GM18951 (cell line): Measurements from ENCODE around the gene TLCD4.

Experiments used
- POLR2A ChIP-seq: IDR thresholded peaks from 4 replicates; pipeline ENCODE4 v1.6.1; 2011; ENCODE audit warnings: mild to moderate bottlenecking; ENCODE audit not compliant: insufficient read length, insufficient read depth; ENCODE audit errors: extremely low read depth
- in situ Hi-C: fragments of 300-500 bp; cut with MboI; formaldehyde crosslinking; loops from one replicate; pipeline ENCODE4 v1.12.0; 2022; ENCODE audit warnings: low sequenced_read_pairs, mixed read lengths, inconsistent platforms; ENCODE audit not compliant: unreplicated experiment

Gene TLCD4, protein sequence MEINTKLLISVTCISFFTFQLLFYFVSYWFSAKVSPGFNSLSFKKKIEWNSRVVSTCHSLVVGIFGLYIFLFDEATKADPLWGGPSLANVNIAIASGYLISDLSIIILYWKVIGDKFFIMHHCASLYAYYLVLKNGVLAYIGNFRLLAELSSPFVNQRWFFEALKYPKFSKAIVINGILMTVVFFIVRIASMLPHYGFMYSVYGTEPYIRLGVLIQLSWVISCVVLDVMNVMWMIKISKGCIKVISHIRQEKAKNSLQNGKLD

DNA sequence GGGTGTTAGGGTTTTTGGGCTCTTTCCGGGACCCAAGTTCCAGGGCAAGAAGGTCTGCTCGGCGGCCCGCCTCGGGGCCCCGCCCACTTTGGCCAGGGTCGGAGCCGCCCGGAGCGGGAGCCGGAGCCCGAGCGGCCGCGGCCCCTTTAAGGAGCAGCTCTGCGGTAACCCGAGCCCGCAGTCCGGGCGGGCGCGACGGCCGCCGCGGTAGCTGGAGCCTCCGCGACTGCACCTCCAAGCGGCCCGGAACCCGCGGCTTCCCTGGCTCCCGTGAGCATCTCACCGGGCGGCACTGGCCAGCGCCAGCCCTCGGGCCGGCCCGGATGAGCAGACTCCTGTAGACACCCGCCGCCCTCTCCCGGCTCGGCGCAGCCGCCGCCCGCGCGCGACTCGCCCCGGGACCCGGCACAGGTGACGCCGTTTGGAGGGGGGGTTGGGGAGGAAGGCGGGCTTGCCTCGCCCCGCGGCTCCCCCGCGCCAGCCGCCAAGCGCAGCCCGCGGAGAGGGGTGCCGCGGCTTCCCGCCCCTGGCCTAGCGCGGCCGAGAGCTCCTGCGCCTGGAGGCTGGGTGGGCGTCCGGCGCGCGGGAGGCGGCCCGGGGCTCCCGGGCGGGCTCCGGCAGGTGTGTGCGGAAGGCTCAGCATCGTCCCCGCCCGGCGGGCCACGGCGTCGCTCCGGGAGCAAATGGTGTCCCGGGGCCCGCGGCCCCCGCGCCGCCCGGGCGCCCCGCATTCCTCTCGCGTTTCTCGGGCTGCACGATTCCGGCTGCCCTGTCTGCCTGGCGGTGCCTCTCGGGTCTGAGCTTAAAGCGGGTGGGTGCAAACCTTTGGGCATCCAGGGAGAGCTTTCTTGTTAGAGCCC, at the start of gene TLCD4:
Gene TLCD4 (plus strand): TSS at position 149 of the 860 bp plus-strand sequence. CDS start 26,547 bp downstream, outside the sequence.
- in situ Hi-C loops, result no loop called here
- TF ChIP-seq POLR2A, result no peak

DNA sequence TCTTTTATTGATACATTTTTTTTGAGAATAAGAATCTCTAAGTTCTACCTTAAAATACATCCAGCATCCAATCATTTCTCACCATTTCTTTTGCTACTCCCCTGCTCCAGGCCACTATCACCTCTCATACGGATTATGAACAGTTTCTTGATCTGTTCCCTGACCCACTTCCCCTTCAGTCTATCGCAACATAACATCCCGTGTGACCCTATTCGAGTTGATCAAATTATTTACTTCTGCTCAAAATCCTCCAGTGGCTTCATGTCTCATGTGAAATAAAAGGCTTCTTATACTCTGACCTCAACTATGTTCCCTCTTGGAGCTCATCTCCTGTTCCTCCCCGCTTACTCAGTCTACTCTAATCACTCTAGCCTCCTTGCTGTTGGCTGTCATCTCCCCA, 49.6 kb upstream of the TLCD4 start:
- in situ Hi-C loops, result no loop called here
- no peak for TF ChIP-seq POLR2A

- in situ Hi-C loops, result no loop called here
- TF ChIP-seq POLR2A, result no peak
Measured at GRCh38 chr1:95068956-95069709, 48.0 kb upstream of the TLCD4 start.

DNA sequence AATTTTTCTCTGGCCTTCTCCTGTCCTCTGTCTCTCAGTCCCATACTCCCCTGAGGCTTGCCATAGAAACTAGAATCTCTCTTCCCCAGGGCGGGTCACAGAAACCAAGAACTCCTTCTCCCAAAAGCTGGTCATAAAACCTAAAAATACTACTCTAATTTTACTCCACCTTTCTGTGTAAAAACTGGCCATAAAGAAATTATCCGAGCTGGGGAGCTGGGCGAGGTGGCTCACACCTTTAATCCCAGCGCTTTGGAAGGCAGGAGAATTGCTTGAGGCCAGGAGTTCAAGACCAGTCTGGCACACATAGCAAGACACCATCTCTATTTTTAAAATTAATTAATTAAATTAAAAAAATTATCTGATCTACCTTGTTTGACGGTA, 47.5 kb upstream of the TLCD4 start:
- in situ Hi-C loops, result no loop called here
- TF ChIP-seq POLR2A, result no peak

DNA sequence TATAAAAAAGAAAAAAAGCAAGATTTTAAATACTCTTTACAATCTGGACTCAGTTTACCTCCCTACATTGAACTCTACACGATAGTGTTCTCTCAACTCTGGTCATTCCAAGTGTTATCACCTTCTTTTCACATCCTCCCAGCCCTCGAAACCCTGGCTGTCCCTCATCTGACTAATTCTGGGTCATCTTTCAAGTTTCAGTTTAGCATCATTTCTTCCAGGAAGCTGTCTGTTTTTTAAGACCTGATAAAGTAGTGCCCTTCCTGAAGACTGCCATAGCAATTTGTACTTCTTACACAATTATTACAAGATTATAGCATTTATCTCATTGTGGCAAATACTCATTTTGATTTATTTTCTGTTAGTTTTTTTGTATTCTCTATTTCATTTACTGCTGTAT, 45.6 kb upstream of the TLCD4 start:
- in situ Hi-C loops, result no loop called here
- TF ChIP-seq POLR2A, result no peak

GRCh38 chr1:95072117-95072516, 45.0 kb upstream of the TLCD4 start:
- no peak for TF ChIP-seq POLR2A
- in situ Hi-C loops, result no loop called here

DNA sequence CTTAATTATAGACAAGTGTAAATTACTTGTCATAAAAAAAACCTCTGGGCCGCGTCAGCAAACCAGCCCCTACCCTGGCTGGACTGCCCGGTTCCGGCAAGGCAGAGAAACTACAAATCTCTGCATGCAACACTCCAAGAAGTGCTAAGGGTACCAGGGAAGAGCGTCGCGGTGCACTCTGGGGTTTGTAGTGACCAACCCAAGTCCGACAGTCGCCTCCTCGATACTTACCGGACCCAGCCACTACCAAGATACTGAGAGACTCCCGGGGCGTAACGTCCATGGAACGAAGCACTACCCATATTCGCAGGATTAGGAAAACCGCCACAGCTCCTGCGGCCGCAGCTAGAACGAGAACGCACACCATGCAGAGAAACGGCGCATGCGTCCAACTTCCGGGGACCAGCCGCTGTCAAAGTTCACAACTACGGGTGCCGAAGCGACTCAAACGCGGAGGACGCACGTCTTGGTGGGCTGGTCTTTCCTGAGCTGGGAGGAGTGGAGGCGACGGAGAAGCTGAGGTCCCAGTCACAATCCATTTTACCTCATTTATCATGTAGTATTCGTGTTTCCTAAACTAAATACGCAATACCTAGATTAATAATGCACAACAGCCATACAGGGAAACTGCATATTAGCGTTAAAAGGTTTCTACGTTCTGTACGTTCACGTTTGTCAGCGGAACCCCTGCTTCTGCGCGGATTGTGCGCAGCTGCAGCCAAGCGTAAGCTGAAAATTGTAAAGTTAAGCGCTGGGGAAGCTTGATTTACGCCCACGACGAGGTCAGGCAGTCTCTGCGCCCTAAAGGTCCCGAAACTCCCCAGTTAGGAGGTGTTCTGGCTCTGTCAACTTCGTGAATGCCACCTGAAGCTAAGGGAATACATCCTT, 44.4 kb upstream of the TLCD4 start, which contains the start of gene ALG14:
Gene ALG14 (minus strand): TSS at position 420 of the 888 bp plus-strand sequence. CDS start 53 bp downstream, at position 367.
- in situ Hi-C loops, result no loop called here
- TF ChIP-seq POLR2A, result peak; percentile 69

DNA sequence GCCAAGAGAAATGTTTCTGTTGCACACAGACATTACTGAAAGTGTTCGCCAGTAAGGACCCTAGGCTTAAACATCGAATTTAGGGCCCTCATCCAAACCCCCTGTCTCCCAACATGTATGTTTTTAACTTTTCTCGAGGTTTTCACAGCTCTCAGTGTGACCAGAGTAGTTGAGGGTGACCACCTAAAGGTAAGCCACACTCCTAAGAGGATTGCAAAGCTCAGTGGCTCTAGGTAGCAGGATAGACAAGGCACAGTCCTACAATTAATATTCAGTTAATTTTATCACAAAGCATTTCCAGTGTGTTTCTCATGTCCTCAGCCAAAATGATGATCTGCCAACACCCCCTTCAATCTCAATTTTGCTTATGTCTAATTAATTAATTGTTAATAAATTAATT, 43.7 kb upstream of the TLCD4 start:
- TF ChIP-seq POLR2A, result no peak
- in situ Hi-C loops, result no loop called here

- in situ Hi-C loops, result no loop called here
Measured at GRCh38 chr1:95076034-95076433, 41.1 kb upstream of the TLCD4 start.

DNA sequence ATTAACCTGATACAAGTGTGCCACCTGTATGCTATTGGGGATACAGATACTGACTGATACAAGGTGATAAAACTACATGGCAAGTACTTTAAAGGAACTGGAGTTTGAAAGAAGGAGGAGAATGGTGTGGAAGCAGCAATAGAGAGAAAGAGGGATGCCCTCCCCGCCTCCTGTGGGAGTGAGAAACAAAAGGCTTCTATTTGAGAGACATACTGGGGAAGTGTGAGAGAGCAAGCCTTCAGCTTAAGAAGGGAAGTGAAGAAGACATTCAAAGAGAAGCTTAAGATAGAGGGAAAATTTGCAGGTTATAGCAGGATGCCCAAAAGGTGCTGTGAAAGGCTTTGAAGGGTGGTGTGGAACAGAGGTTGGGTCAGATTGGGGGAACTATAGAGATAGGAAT, 36.7 kb upstream of the TLCD4 start:
- in situ Hi-C loops, result no loop called here
- TF ChIP-seq POLR2A, result no peak

More at GRCh38 chr1:95076034-95076433, 41.1 kb upstream of the TLCD4 start:
- no peak for TF ChIP-seq POLR2A

- in situ Hi-C loops, result no loop called here
- TF ChIP-seq POLR2A, result no peak
Measured at GRCh38 chr1:95080879-95081278, 36.3 kb upstream of the TLCD4 start.

DNA sequence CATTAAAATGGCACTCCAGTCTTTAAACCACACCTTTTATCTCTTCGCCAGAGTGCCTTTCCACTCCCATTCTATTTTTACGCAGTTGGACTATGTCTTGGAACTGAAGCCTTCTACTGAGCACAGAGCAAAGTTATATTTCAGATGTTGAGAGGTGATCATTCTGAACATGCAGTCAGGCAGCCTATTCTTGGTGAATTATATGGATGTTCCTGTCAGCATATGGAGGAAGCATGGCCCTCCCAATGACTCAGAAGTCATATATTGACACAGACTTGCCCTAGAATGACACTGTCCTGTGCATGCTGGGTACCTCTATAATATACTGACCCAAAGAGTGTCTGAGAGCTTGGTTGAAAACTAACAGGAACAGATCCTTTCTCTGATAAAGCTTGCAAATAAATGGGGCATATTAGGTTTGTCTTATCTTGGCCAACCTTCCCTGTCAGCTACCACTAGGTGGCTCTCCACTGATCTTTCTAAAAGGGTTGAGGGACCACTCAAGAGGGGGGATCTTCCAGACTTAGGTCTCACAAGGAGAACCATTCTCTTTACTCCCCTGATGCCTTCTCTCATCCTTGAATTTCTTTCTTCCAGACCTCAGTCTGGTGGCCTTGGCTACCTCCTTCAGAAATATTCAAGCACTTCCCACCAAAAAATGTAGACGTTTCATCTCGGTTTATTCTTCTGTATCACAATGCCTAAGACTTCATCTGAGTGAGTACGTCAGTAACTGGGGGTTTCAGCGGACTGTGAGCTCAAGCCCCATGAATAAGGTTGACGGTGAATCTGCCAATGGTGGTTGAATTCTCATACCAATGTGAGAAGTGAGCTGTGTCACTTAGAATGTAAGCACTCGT, 32.6 kb upstream of the TLCD4 start:
- in situ Hi-C loops, result no loop called here
- no peak for TF ChIP-seq POLR2A

GRCh38 chr1:95085376-95085775, 31.8 kb upstream of the TLCD4 start:
- in situ Hi-C loops, result no loop called here

More at GRCh38 chr1:95085376-95085775, 31.8 kb upstream of the TLCD4 start:
- no peak for TF ChIP-seq POLR2A
